ENCODE results near the gene CUL4A. TPM values are rescaled to one million over a fixed set of nuclear protein-coding genes. Genes with fewer than 3 reads are reported as not detected.

The CUL4A gene
- polyA plus RNA-seq, 4 donors = 30.2 to 80.1 (median 32.5) TPM

- 87 to 97% (median 88%) methylated on average over 2 of the region's 2 CpGs for whole genome bisulfite sequencing, 3 donors
- H3K27ac ChIP-seq (ENCODE audit: low read depth in 1 of 3, low read length in 2 of 3) = no peak overlapping the region
- H3K4me3 ChIP-seq (ENCODE audit: low read depth in 1 of 3, low read length in 3 of 3) = no peak overlapping the region
- no peaks in the 10 kb centered on the region for H3K9me3 ChIP-seq (ENCODE audit: control insufficient read depth in 2 of 2, insufficient read depth in 1 of 2, low read depth in 1 of 2, low read length in 1 of 2)
- H3K27me3 ChIP-seq (ENCODE audit: control insufficient read depth in 3 of 3, insufficient read depth in 3 of 3, low read length in 3 of 3) = no peaks in the 10 kb centered on the region
- peaks cover 0 to 15% (median 0%) of the 10 kb centered on the region in 3 donors for H3K36me3 ChIP-seq (ENCODE audit: control insufficient read depth in 3 of 3, insufficient read depth in 2 of 3, low read depth in 1 of 3, low read length in 3 of 3)
- FAIRE-seq = no peak
- peaks cover 0 to 3% (median 0%) of the 10 kb centered on the region in 3 donors for H3K4me1 ChIP-seq (ENCODE audit: control insufficient read depth in 3 of 3, insufficient read depth in 2 of 3, low read depth in 1 of 3, low read length in 2 of 3)
- DNase-seq = no peak
These were observed 62.6 kb downstream of the CUL4A start for GRCh38 chr13:113272031-113272430.

DNA sequence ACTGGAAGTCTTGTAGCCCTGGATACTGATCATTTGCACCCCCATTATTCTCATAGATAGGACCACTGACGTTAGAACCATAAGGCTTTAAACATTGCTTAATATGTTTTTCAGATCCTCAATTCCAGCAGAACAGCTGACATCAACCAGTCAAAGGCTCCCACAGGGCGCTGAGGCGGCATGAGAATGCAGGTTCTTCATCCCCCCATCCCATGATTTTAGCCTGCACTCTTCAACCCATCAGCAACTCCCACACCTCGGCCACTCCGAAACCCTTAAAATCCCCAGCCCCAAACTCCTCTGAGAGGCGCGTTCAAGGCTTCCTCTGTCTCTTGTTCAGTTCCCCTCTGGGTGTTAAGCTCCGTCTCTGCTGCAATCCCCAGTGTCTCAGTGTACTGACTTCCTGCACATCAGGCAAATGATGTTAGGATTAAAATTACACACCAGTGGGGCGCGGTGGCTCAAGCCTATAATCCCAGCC is 63.3 kb downstream of the CUL4A start:
- FAIRE-seq (no peak), DNase-seq (no peak)
- H3K4me3 ChIP-seq (ENCODE audit: low read depth in 1 of 3, low read length in 3 of 3) = no peak overlapping the region
- H3K4me1 ChIP-seq (ENCODE audit: control insufficient read depth in 3 of 3, insufficient read depth in 2 of 3, low read depth in 1 of 3, low read length in 2 of 3) = peaks cover 0 to 3% (median 0%) of the 10 kb centered on the region in 3 donors
- no peaks in the 10 kb centered on the region for H3K27me3 ChIP-seq (ENCODE audit: control insufficient read depth in 3 of 3, insufficient read depth in 3 of 3, low read length in 3 of 3)
- no peaks in the 10 kb centered on the region for H3K9me3 ChIP-seq (ENCODE audit: control insufficient read depth in 2 of 2, insufficient read depth in 1 of 2, low read depth in 1 of 2, low read length in 1 of 2)
- 89 to 93% (median 89%) methylated on average over 10 of the region's 10 CpGs for WGBS, 3 donors
- peaks cover 0 to 12% (median 0%) of the 10 kb centered on the region in 3 donors for H3K36me3 ChIP-seq (ENCODE audit: control insufficient read depth in 3 of 3, insufficient read depth in 2 of 3, low read depth in 1 of 3, low read length in 3 of 3)
- no peak overlapping the region for H3K27ac ChIP-seq (ENCODE audit: low read depth in 1 of 3, low read length in 2 of 3)

DNA sequence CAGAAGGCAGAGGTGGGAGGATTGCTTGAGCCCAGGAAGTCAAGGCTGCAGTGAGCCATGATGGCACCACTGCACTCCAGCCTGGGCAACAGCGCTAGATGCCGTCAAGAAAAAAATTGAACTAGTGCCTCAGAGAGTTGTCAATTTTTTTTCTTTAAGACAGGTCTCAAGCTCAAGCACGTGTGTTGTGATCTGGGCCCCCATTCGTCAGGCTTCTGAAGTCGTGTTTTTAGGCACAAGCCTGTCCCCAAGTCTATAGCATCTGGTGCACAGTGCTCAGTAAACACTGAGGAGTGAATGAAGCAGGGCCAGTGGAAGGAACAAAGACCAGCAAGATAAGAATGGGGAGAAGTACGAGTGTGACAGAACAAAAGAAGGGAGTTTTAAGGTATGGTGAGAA is 63.9 kb downstream of the CUL4A start:
- DNase-seq (no peak), FAIRE-seq (no peak)
- Histone ChIP-seq H3K27ac (ENCODE audit: low read depth in 1 of 3, low read length in 2 of 3) (no peak overlapping the region), H3K4me3 (ENCODE audit: low read depth in 1 of 3, low read length in 3 of 3) (no peak overlapping the region), H3K9me3 (ENCODE audit: control insufficient read depth in 2 of 2, insufficient read depth in 1 of 2, low read depth in 1 of 2, low read length in 1 of 2) (no peaks in the 10 kb centered on the region), H3K27me3 (ENCODE audit: control insufficient read depth in 3 of 3, insufficient read depth in 3 of 3, low read length in 3 of 3) (no peaks in the 10 kb centered on the region), H3K36me3 (ENCODE audit: control insufficient read depth in 3 of 3, insufficient read depth in 2 of 3, low read depth in 1 of 3, low read length in 3 of 3) (peaks cover 0 to 10% (median 0%) of the 10 kb centered on the region in 3 donors), H3K4me1 (ENCODE audit: control insufficient read depth in 3 of 3, insufficient read depth in 2 of 3, low read depth in 1 of 3, low read length in 2 of 3) (peaks cover 0 to 3% (median 0%) of the 10 kb centered on the region in 3 donors)
- WGBS, 3 donors = 77 to 86% (median 85%) methylated on average over 6 of the region's 6 CpGs

DNA sequence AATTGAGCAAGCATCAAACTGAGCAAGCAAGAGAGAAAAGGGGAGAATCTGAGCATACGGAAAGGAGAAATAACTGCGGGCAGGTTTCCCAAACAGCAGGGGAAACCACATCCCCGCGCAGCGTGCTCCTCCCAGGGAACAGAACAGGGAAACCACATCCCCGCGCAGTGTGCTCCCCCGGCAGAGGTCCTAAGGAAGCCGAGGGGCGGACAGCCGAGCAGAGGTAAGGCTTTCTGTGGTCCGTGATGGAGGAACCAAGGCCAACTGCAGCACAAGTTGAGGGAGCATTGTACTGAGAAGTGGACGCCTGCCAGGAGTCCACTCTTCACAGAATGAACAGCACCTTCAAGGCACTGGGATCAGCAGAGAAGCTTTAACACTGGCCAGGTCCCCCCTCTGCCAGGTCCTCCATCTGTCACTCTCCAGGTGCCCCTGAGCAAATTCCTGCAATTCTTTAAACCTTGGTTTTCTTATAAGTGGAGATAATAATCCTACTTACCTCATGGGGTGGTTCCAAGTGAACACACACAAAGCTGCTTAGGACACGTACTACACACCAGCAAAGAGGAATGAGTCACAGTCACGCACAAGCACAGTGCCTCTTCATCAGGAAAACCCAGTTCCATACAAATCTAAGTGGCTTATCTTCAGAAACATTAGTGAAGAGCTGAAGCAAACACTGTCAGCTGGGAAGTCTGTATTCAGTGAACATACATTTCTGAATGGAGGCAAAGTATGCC is 64.6 kb downstream of the CUL4A start:
- WGBS, 3 donors = 75 to 86% (median 80%) methylated on average over 15 of the region's 15 CpGs
- FAIRE-seq (no peak), DNase-seq (no peak)
- Histone ChIP-seq H3K4me1 (ENCODE audit: control insufficient read depth in 3 of 3, insufficient read depth in 2 of 3, low read depth in 1 of 3, low read length in 2 of 3) (peaks cover 0 to 3% (median 0%) of the 10 kb centered on the region in 3 donors), H3K4me3 (ENCODE audit: low read depth in 1 of 3, low read length in 3 of 3) (no peak overlapping the region), H3K27me3 (ENCODE audit: control insufficient read depth in 3 of 3, insufficient read depth in 3 of 3, low read length in 3 of 3) (no peaks in the 10 kb centered on the region), H3K9me3 (ENCODE audit: control insufficient read depth in 2 of 2, insufficient read depth in 1 of 2, low read depth in 1 of 2, low read length in 1 of 2) (no peaks in the 10 kb centered on the region), H3K36me3 (ENCODE audit: control insufficient read depth in 3 of 3, insufficient read depth in 2 of 3, low read depth in 1 of 3, low read length in 3 of 3) (peaks cover 0 to 10% (median 0%) of the 10 kb centered on the region in 3 donors), H3K27ac (ENCODE audit: low read depth in 1 of 3, low read length in 2 of 3) (no peak overlapping the region)

GRCh38 chr13:113274721-113275120 is 65.3 kb downstream of the CUL4A start:
- no peak overlapping the region for H3K4me3 ChIP-seq (ENCODE audit: low read depth in 1 of 3, low read length in 3 of 3)
- peaks cover 0 to 3% (median 0%) of the 10 kb centered on the region in 3 donors for H3K4me1 ChIP-seq (ENCODE audit: control insufficient read depth in 3 of 3, insufficient read depth in 2 of 3, low read depth in 1 of 3, low read length in 2 of 3)
- H3K27me3 ChIP-seq (ENCODE audit: control insufficient read depth in 3 of 3, insufficient read depth in 3 of 3, low read length in 3 of 3) = no peaks in the 10 kb centered on the region
- FAIRE-seq (no peak), DNase-seq (no peak)
- no peak overlapping the region for H3K27ac ChIP-seq (ENCODE audit: low read depth in 1 of 3, low read length in 2 of 3)
- no peaks in the 10 kb centered on the region for H3K9me3 ChIP-seq (ENCODE audit: control insufficient read depth in 2 of 2, insufficient read depth in 1 of 2, low read depth in 1 of 2, low read length in 1 of 2)
- 89 to 92% (median 91%) methylated on average over 3 of the region's 3 CpGs for WGBS, 3 donors
- H3K36me3 ChIP-seq (ENCODE audit: control insufficient read depth in 3 of 3, insufficient read depth in 2 of 3, low read depth in 1 of 3, low read length in 3 of 3) = peaks cover 0 to 10% (median 0%) of the 10 kb centered on the region in 3 donors

DNA sequence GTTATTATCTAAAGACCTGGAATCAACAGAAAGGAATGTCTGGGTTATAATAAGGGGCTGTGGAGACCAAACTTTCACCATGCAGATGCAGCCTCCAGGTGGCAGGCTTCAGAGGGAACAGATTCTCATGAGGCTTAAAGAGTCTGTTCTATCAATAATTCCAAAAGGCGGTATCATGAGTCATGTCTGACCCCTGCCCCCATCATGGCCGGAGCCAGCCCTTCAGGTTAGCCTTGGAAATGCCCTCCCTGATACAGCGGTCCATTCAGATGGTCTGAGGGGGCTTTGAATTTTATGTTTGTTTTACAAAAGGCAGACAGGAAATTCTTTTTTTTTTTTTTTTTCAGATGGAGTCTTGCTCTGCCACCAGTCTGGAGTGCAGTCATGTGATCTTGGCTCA is 66.0 kb downstream of the CUL4A start:
- no peak for FAIRE-seq
- peak; percentile 71 to 79 for DNase-seq
- H3K27me3 ChIP-seq (ENCODE audit: control insufficient read depth in 3 of 3, insufficient read depth in 3 of 3, low read length in 3 of 3) = no peaks in the 10 kb centered on the region
- H3K4me3 ChIP-seq (ENCODE audit: low read depth in 1 of 3, low read length in 3 of 3) = no peak overlapping the region
- peaks cover 0 to 3% (median 0%) of the 10 kb centered on the region in 3 donors for H3K4me1 ChIP-seq (ENCODE audit: control insufficient read depth in 3 of 3, insufficient read depth in 2 of 3, low read depth in 1 of 3, low read length in 2 of 3)
- 2 to 10% (median 7%) methylated on average over 3 of the region's 3 CpGs for WGBS, 3 donors
- no peak overlapping the region for H3K27ac ChIP-seq (ENCODE audit: low read depth in 1 of 3, low read length in 2 of 3)
- no peaks in the 10 kb centered on the region for H3K9me3 ChIP-seq (ENCODE audit: control insufficient read depth in 2 of 2, insufficient read depth in 1 of 2, low read depth in 1 of 2, low read length in 1 of 2)
- peaks cover 0 to 10% (median 0%) of the 10 kb centered on the region in 3 donors for H3K36me3 ChIP-seq (ENCODE audit: control insufficient read depth in 3 of 3, insufficient read depth in 2 of 3, low read depth in 1 of 3, low read length in 3 of 3)

DNA sequence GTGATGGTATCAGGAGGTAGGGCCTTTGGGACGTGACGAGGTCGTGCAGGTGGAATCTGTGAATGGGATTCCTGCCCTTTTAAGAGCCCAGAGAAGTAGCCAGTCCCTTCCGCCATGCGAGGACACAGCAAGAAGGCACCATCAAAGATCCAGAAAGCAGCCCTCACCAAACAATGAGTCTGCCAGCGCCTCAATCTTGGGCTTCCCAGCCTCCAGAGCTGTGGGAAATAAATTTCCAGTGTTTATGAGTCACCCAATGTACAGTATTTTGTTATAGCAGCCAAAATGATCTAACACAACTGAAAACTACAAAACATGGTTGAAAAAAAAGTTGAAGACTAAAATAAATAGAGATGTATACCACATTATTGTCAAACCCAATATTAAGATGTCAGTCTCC is 70.7 kb downstream of the CUL4A start:
- no peaks in the 10 kb centered on the region for H3K36me3 ChIP-seq (ENCODE audit: control insufficient read depth in 3 of 3, insufficient read depth in 2 of 3, low read depth in 1 of 3, low read length in 3 of 3)
- no peak for FAIRE-seq
- no peak for DNase-seq
- WGBS, 3 donors = 87 to 88% (median 88%) methylated on average over 6 of the region's 6 CpGs
- no peaks in the 10 kb centered on the region for H3K9me3 ChIP-seq (ENCODE audit: control insufficient read depth in 2 of 2, insufficient read depth in 1 of 2, low read depth in 1 of 2, low read length in 1 of 2)
- no peak overlapping the region for H3K27ac ChIP-seq (ENCODE audit: low read depth in 1 of 3, low read length in 2 of 3)
- peaks cover 0 to 3% (median 0%) of the 10 kb centered on the region in 3 donors for H3K4me1 ChIP-seq (ENCODE audit: control insufficient read depth in 3 of 3, insufficient read depth in 2 of 3, low read depth in 1 of 3, low read length in 2 of 3)
- peaks cover 0 to 5% (median 0%) of the 10 kb centered on the region in 3 donors for H3K27me3 ChIP-seq (ENCODE audit: control insufficient read depth in 3 of 3, insufficient read depth in 3 of 3, low read length in 3 of 3)
- H3K4me3 ChIP-seq (ENCODE audit: low read depth in 1 of 3, low read length in 3 of 3) = no peak overlapping the region

DNA sequence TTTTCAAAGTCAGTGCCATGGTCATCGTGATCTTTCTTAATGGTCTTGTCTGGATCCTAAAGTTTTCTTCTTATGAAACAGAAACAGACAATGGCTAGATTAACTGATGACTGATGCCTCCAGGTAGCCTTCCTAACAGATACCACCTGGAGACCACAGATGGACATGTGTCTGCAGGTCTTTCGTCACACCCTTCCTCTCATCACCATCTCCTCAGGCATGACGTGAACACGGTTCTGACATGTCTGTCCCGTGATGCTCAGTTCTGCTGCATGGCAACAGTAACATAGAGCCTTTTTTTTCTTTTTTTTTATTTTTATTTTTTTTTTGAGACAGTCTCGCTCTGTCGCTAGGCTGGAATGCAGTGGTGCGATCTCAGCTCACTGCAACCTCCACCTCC is 74.5 kb downstream of the CUL4A start:
- Histone ChIP-seq H3K4me3 (ENCODE audit: low read depth in 1 of 3, low read length in 3 of 3) (no peak overlapping the region), H3K9me3 (ENCODE audit: control insufficient read depth in 2 of 2, insufficient read depth in 1 of 2, low read depth in 1 of 2, low read length in 1 of 2) (peaks cover 0 to 6% of the 10 kb centered on the region in 2 donors), H3K27me3 (ENCODE audit: control insufficient read depth in 3 of 3, insufficient read depth in 3 of 3, low read length in 3 of 3) (peaks cover 0 to 6% (median 5%) of the 10 kb centered on the region in 3 donors), H3K27ac (ENCODE audit: low read depth in 1 of 3, low read length in 2 of 3) (no peak overlapping the region), H3K4me1 (ENCODE audit: control insufficient read depth in 3 of 3, insufficient read depth in 2 of 3, low read depth in 1 of 3, low read length in 2 of 3) (no peaks in the 10 kb centered on the region), H3K36me3 (ENCODE audit: control insufficient read depth in 3 of 3, insufficient read depth in 2 of 3, low read depth in 1 of 3, low read length in 3 of 3) (no peaks in the 10 kb centered on the region)
- FAIRE-seq (no peak), DNase-seq (no peak)
- 84 to 91% (median 85%) methylated on average over 8 of the region's 8 CpGs for WGBS, 3 donors
